Heart right ventricle (tissue), 16 donors: ENCODE results near the gene PLXND1. TPM values are rescaled to one million over a fixed set of nuclear protein-coding genes. Genes with fewer than 3 reads are reported as not detected.

Experiments
- ATAC-seq, 8 donors: fragments of 200-7000 bp; cut with Tn5 transposase; one replicate each; pipeline ENCODE4 v1.9.1; 2020; ENCODE audit warnings: mild to moderate bottlenecking in 8 of 8, moderate library complexity in 8 of 8, moderate number of reproducible peaks in 1 of 8
- DNase-seq, 2 donors: peaks; one replicate each; pipeline ENCODE4 v3.0.0-alpha.2; 2020
- H3K27ac ChIP-seq, 10 donors: fragments of 200-600 bp; sonication (generic) in 2 of 10; one replicate each; pipeline versions ENCODE4 v1.5.0 to v1.8.0; 2020 to 2022; ENCODE audit warnings: mild to moderate bottlenecking in 3 of 10
- H3K27me3 ChIP-seq, 7 donors: fragments of 200-600 bp; one replicate each; pipeline ENCODE4 v1.8.0; 2021 to 2022; ENCODE audit warnings: mild to moderate bottlenecking in 2 of 7
- H3K36me3 ChIP-seq, 9 donors: fragments of 200-600 bp; sonication (generic) in 1 of 9; one replicate each; pipeline versions ENCODE4 v1.5.0 to v1.8.0; 2020 to 2022; ENCODE audit warnings: mild to moderate bottlenecking in 2 of 9
- H3K4me1 ChIP-seq, 9 donors: fragments of 200-600 bp; sonication (generic) in 1 of 9; one replicate each; pipeline versions ENCODE4 v1.5.0 to v1.8.0; 2020 to 2022; ENCODE audit warnings: mild to moderate bottlenecking in 4 of 9
- H3K4me3 ChIP-seq, 10 donors: fragments of 200-600 bp; sonication (generic) in 2 of 10; one replicate each; pipeline versions ENCODE4 v1.5.0 to v1.8.0; 2020 to 2022; ENCODE audit warnings: mild to moderate bottlenecking in 7 of 10, moderate library complexity in 2 of 10
- H3K9me3 ChIP-seq, 11 donors: fragments of 200-600 bp in 10 of 11; sonication (generic) in 2 of 11; one replicate each; pipeline versions ENCODE4 v1.5.0 to v1.8.0; 2013 to 2022; ENCODE audit warnings: mild to moderate bottlenecking in 2 of 11, control low read depth in 1 of 11, moderate library complexity in 1 of 11
- CTCF ChIP-seq, 9 donors: fragments of 200-600 bp; sonication (generic) in 2 of 9; IDR thresholded peaks; one replicate each; pipeline versions ENCODE4 v1.5.0 to v1.8.0; 2021 to 2022; ENCODE audit warnings: antibody characterized with exemption in 9 of 9, mild to moderate bottlenecking in 5 of 9, moderate library complexity in 1 of 9
- WGBS, 2 donors: extraction: QIAGEN DNeasy Blood & Tissue Kit; methylation state at CpG; one replicate each; pipeline ENCODE4 v1.1.7; 2013; ENCODE audit warnings: inconsistent platforms in 1 of 2; 5-methylcytosine and 5-hydroxymethylcytosine counted together
- intact Hi-C, 10 donors: fragments of 100-400 bp; cut with DNase I; formaldehyde crosslinking; loops; one replicate each; pipeline versions ENCODE4 v1.11.1 to v1.14.2; 2022
- polyA plus RNA-seq, 2 donors: library from polyadenylated mRNA; stranded (reverse); fragments of 200-250 nt; gene quantifications; one replicate each; pipeline ENCODE4 v1.2.3, GENCODE V29; 2013
- total RNA-seq, 10 donors: library from RNA; stranded (reverse); fragmentation: NEBNext Ultra II Directional in 3 of 10; extraction: Animal tissue kit (Norgen Biotek cat#: 25700) in 3 of 10; gene quantifications; one replicate each; pipeline versions ENCODE4 v1.2.1 to v1.2.4, GENCODE V29; 2021 to 2023
- donor health status: Arrhythmogenic right ventricular cardiomyopathy.
- donor health status: ischemic (EF 13 %, LVEDD 7.1; RV severe dilation, severe dysfunction).
- donor health status: healthy with polysubstance abuse.
- donor health status: DM: no; HTN: yes; CAD: no.
- donor health status: DM: no; HTN: no; CAD: no.
- donor health status: ischemic (EF 25% LVEDD 6.9; RV normal size, moderate dysfunction).
- donor health status: ischemic (EF 25% LVEDD 5.7; RV mildly dilated, moderate dysfunction).
- donor health status: healthy.
- donor health status: DM: yes; HTN: yes; CAD: no.
- donor health status: Ischemic cardiomyopathy.
- donor health status: ischemic (EF 35%, LVEDD 5.7; RV mildly dilated, moderate dysfunction).
- donor health status: nonischemic (EF 11% LVEDD 7.7; RV severe dilation, severe dysfunction).
- donor health status: DM: yes; HTN: yes; CAD: no.
- donor health status: PGD.
- donor health status: ischemic (EF 29% LVEDD 5.4; RV normal size, mild dysfunction).
- donor health status: nonischemic (EF 23%, LVEDD 6.1; RV moderate dilation, normal function).

PLXND1 gene
- total and polyA plus RNA-seq, 12 donors: 40.9 to 169 (median 65.8) TPM

GRCh38 chr3:129635656-129636055 is 29.2 kb upstream of the PLXND1 start:
- no peak for TF ChIP-seq CTCF (IDR thresholded peaks at IDR 0.05)
- no peaks in the 10 kb centered on the region for H3K4me1 ChIP-seq
- 92 to 96% methylated on average over 4 of the region's 4 CpGs for WGBS, 2 donors
- intact Hi-C loops: loop anchor here in 1 of 10 donors (10.0 kb wide), 1 partner anchor 289 kb away; no protein-coding TSS in a partner anchor
- ATAC-seq (no peak), DNase-seq (no peak)
- peaks cover 0 to 14% (median 0%) of the 10 kb centered on the region in 11 donors for H3K9me3 ChIP-seq
- no peak overlapping the region for H3K27ac ChIP-seq
- no peaks in the 10 kb centered on the region for H3K36me3 ChIP-seq
- H3K4me3 ChIP-seq: no peak overlapping the region
- no peaks in the 10 kb centered on the region for H3K27me3 ChIP-seq

GRCh38 chr3:129633751-129634481 is 27.4 kb upstream of the PLXND1 start:
- H3K9me3 ChIP-seq: peaks cover 0 to 14% (median 0%) of the 10 kb centered on the region in 11 donors
- peaks cover 0 to 1% (median 0%) of the 10 kb centered on the region in 9 donors for H3K4me1 ChIP-seq
- peak in 1 of 8 donors; percentile 7 for ATAC-seq
- 86 to 89% methylated on average over 10 of the region's 10 CpGs for WGBS, 2 donors
- H3K27me3 ChIP-seq: no peaks in the 10 kb centered on the region
- intact Hi-C loops: loop anchor here in 3 of 10 donors (5.0 to 10.0 kb wide), 3 partner anchors 193 to 298 kb away; no protein-coding TSS in a partner anchor
- H3K4me3 ChIP-seq: no peak overlapping the region
- H3K27ac ChIP-seq: no peak overlapping the region
- TF ChIP-seq CTCF (IDR thresholded peaks at IDR 0.05): no peak
- DNase-seq: no peak
- H3K36me3 ChIP-seq: no peaks in the 10 kb centered on the region

GRCh38 chr3:129632977-129633376 is 26.5 kb upstream of the PLXND1 start:
- no peak for DNase-seq
- Histone ChIP-seq H3K4me3 (no peak overlapping the region), H3K27ac (no peak overlapping the region), H3K4me1 (peaks cover 0 to 11% (median 4%) of the 10 kb centered on the region in 9 donors), H3K27me3 (no peaks in the 10 kb centered on the region), H3K9me3 (peaks cover 0 to 14% (median 0%) of the 10 kb centered on the region in 11 donors), H3K36me3 (no peaks in the 10 kb centered on the region)
- WGBS, 2 donors: 94 to 96% methylated on average over 10 of the region's 10 CpGs
- no peak for TF ChIP-seq CTCF (IDR thresholded peaks at IDR 0.05)
- ATAC-seq: peak in 1 of 8 donors; percentile 47
- intact Hi-C loops: loop anchor here in 3 of 10 donors (5.0 to 10.0 kb wide), 3 partner anchors 194 to 299 kb away; no protein-coding TSS in a partner anchor

GRCh38 chr3:129632556-129632955 is 26.1 kb upstream of the PLXND1 start:
- H3K27me3 ChIP-seq: no peaks in the 10 kb centered on the region
- H3K9me3 ChIP-seq: peaks cover 0 to 14% (median 0%) of the 10 kb centered on the region in 11 donors
- H3K4me1 ChIP-seq: peaks cover 0 to 14% (median 8%) of the 10 kb centered on the region in 9 donors
- H3K27ac ChIP-seq: no peak overlapping the region
- TF ChIP-seq CTCF (IDR thresholded peaks at IDR 0.05): no peak
- DNase-seq (no peak), ATAC-seq (no peak)
- intact Hi-C loops: loop anchor here in 3 of 10 donors (5.0 to 10.0 kb wide), 3 partner anchors 195 to 300 kb away; no protein-coding TSS in a partner anchor
- no peaks in the 10 kb centered on the region for H3K36me3 ChIP-seq
- no peak overlapping the region for H3K4me3 ChIP-seq
- 78 to 85% methylated on average over 11 of the region's 11 CpGs for WGBS, 2 donors
